ENCODE measurements around the gene SRC.

SRC gene

DNA sequence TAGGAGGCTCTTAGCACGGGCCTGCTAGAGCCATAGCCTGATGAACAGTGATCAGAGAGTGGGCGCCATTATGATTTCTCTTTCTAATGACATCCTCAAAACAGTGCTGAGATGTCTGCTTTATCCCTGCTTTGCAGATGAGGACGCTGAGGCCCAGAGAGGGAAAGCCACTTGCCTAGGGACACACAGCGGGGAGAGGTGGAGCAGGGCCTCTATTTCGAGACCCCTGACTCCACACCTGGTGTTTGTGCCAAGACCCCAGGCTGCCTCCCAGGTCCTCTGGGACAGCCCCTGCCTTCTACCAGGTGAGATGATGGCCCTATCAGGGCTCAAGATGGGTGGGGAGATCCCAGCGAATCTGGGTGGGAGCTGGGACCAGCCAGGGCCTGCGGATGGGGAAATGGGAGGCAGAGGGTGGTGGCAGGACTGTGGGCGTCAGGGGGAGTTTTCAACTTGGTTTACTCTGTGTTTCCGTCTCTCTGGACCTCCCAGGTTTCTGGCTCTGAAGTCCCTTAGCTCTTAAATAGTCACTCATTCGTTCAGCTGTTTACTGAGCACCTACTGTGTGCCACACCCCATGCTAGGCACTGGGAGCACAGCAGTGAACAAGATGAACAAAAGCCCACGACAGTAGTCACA, 36.7 kb downstream of the SRC start:
- TF ChIP-seq, protein P1, sequence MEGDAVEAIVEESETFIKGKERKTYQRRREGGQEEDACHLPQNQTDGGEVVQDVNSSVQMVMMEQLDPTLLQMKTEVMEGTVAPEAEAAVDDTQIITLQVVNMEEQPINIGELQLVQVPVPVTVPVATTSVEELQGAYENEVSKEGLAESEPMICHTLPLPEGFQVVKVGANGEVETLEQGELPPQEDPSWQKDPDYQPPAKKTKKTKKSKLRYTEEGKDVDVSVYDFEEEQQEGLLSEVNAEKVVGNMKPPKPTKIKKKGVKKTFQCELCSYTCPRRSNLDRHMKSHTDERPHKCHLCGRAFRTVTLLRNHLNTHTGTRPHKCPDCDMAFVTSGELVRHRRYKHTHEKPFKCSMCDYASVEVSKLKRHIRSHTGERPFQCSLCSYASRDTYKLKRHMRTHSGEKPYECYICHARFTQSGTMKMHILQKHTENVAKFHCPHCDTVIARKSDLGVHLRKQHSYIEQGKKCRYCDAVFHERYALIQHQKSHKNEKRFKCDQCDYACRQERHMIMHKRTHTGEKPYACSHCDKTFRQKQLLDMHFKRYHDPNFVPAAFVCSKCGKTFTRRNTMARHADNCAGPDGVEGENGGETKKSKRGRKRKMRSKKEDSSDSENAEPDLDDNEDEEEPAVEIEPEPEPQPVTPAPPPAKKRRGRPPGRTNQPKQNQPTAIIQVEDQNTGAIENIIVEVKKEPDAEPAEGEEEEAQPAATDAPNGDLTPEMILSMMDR (IDR thresholded peaks at IDR 0.05; ENCODE audit: low read depth, low read length): no peak
- DNase-seq (ENCODE audit: extremely low read depth, low read depth): no peak

DNA sequence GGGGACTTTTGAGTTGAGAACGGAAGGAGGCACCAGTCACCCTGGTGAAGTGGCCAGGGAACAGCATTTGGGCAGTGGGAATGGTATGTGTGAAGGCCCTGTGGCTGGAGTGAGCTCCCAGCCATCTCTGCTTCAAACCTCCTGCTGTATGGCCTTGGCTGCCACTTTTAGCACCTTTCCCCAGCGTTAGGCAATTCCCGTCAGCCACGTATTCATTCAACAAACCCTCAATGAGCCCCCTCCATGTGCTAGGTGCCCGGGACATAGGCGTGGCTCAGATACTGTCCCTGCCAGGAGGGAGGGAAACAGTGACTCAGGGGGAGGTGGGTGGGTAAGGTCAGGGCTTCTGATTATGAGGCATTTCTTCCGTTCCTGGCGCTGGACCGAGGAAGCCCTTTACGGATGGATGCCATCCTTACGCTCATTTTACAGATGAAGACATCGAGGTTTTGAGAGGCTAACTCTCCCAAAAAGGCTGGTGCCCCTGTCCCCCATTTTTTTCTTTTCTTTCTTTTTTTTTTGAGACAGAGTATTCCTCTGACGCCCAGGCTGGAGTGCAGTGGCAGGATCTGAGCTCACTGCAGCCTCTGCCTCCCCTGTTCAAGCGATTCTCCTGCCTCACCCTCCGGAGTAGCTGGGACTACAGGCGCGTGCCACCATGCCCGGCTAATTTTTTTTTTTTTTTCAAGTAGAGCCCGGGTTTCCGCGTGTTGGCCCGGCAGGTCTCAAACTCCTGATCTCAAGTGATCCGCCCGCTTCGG, 37.5 kb downstream of the SRC start:
- peak; percentile 44 for DNase-seq (ENCODE audit: extremely low read depth, low read depth)
- TF ChIP-seq, protein P1 (IDR thresholded peaks at IDR 0.05; ENCODE audit: low read depth, low read length): no peak

DNA sequence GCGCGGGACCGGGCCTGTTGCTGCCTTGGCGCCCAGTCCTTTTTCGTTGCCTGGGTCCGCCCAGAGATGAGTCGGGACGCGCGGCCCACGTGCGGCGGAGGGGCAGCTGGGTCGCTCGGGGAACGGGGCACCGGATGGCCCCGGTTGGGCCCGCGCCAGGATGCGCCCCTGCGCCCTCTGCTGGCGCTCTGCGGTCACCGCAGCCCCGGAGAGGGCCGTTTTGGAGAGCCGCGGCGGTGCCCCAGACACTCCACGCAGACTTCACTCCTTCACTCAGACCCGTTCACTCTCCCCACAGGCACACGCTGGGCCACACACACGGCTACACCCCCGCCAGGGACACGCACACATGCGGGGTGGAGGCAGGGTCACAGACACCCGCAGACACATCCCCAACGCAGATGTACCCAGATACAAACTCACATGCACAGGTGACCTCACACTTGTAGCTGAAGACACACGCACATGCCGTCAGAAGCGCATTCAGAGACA, 38.8 kb downstream of the SRC start:
- TF ChIP-seq, protein P1 (IDR thresholded peaks at IDR 0.05; ENCODE audit: low read depth, low read length): peak; percentile 77
- no peak for DNase-seq (ENCODE audit: extremely low read depth, low read depth)

DNA sequence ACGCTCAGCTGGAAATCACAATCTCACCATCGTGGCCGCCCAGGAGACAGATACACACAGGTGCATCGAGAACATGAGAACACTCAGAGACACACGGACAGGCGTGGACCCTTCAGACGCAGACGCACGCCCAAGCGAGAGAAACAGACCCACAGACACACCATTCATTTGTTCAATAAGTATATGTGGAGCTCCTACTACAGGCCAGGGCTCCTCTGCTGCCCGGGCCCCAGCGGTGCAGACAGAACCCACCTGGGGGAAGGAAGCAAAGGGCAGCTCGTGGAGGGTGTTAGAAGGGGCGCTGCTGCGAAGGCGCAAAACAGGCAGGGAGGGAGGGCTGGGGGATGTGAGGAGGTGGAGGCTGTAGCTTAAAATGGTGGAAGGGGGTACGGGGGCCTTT, 39.2 kb downstream of the SRC start:
- no peak for DNase-seq (ENCODE audit: extremely low read depth, low read depth)
- TF ChIP-seq, protein P1 (IDR thresholded peaks at IDR 0.05; ENCODE audit: low read depth, low read length): no peak

DNA sequence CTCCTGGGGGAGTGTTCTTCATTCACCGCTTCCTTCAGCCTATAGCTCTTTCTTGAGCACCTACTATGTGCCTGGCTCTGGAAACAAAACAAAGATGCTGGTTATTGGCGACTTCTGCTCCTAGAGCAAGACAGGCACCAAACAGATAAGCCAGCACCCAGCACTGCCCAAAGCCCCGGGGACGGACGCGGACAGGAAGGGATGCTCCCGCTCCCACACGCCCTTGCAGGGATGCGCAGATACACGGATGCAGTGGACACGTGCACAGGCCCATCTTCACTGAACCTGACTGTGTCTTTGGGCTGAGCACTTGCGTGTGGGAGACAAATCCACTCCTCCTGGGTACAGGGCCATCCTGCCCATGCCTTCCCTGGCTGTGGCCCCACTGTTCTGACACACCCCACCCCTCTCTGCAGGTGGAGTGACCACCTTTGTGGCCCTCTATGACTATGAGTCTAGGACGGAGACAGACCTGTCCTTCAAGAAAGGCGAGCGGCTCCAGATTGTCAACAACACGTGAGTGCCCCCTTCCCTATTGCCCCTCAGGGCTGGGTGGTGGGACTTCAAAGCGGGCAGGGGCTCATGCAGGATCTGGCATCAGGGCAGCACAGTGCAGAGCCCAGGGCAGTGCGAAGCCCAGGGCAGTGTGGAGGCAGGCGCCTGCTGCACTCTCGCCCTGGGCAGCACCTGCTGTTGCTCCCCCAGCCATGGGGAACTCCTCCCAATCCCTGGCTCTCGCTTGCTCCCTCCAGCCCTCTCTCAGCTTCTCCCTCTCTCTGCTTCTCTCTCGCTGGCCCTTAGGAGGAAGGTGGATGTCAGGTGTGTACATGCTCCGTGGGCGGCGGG, 39.9 kb downstream of the SRC start:
- DNase-seq (ENCODE audit: extremely low read depth, low read depth): no peak
- TF ChIP-seq, protein P1 (IDR thresholded peaks at IDR 0.05; ENCODE audit: low read depth, low read length): no peak

DNA sequence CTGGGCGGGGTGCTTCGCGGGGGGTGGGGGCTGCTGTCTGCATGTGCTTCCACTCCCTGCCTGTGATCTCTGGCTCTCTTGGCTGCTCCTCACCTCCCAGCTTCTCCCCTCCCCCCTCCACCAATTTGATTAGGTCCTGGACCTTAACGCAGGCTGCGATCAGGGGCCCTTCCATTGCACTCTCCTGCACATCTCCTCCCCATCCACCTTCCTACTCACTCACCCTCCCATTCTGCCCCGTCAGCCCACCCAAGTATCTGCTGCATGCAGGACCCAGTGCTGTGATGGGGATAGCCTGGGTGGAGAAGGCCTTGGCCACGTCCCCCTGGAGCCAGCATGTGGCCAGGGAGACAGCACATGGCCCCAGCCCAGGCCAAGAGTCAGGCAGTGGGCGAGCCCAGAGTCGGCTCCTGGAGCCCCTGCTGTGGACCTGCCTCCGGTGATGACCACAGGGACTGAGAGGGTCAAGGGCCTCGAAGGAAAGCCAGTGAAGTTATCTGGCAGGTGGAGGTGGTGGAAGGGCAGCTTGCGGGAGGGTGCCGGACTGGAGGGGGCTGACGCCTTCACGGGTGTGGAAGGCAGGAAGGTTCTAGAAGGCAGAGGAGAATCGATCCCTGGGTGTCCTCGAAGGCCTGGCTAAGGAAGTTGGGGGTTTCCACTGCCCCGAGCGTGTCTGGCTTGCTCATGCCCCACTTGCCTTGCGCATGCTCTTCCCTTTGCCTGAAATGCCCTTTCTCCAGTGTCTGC, 40.7 kb downstream of the SRC start:
- TF ChIP-seq, protein P1 (IDR thresholded peaks at IDR 0.05; ENCODE audit: low read depth, low read length): no peak
- DNase-seq (ENCODE audit: extremely low read depth, low read depth): no peak

All from AG09319 (cell line).